Stimulated activated CD8-positive, alpha-beta memory T cell treated with anti-CD3 and anti-CD28 coated beads, Interleukin-7, amount 100 ng/mL, for 1 hour (primary cell): ENCODE data around the gene MEDAG.

Experiments
- DNase-seq, 2 donors: peaks; one replicate each; pipeline ENCODE4 v3.0.0-alpha.2; 2020; ENCODE audit warnings: low read depth in 2 of 2

Gene MEDAG

DNA sequence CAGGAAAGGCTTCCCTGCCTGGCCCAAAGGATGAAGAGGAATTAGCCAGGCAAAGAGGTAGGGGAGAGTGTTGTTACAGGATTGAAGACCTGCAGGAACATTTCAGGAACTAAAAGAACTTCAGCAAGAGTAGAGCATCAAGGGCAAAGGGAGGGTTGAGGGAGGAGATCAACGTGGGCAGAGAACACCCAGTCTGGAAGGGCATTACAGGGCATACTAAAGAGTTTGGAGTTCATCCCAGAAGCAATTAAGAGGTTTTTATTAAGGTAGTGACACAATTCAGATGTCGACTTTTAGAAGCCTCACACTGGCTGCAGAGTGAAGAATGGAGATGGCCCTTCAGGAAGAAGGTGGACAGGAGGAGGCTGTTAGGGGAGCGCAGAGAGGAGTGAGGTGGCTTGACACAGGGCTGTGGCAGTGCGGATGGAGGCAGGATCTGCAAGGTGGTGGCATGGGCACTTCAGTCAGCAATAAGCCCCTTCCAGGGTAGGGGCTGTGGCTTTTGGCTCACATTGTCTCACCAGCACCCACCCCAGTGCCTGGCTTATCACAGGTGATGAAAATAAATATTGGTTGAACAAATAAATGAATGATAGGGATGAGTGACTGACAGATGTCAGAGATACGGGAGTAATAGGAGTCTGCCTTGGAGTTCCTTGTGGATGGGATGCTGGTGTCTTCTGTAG lies 51.3 kb downstream of the MEDAG start:
- DNase-seq = no peak

DNA sequence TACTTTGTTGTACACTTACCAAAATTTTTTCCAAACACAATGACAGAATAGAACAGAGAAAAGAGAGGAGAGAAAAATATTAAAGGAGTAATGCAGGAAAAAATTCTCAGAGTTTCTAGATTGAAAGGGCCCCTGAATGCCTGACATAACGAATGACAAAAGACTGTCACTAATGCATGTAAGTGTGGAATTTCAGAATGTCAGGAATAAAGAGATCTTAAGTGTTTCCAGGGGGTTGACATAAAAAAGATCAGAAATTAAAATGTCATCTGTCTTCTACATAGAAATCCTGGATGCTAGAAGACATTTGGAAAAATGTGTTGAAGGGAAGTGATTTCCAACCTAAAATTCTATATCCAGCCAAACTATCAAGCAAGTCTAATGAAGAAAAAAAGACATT lies 53.6 kb downstream of the MEDAG start:
- no peak for DNase-seq

- DNase-seq = no peak
Observed at GRCh38 chr13:30963791-30964190, 57.7 kb downstream of the MEDAG start.

DNA sequence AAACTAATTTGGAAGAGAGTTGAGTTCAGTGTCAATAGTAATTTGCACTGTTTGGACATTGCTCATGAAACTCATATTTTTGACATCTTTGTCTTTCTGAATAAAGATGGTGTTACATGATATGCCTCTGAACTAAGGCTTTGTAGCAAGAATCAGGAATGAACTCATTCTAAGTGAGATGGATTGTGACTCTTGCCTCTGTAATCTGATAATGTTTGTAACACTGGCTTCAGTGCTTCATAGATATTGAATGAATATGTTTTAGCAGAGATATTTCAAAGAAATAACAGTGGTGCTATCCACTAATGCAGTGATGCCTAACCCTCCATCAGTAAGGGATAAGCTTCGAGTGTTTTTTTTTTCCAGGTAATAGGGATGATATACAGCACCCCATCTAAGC lies 59.3 kb downstream of the MEDAG start:
- DNase-seq = no peak

DNA sequence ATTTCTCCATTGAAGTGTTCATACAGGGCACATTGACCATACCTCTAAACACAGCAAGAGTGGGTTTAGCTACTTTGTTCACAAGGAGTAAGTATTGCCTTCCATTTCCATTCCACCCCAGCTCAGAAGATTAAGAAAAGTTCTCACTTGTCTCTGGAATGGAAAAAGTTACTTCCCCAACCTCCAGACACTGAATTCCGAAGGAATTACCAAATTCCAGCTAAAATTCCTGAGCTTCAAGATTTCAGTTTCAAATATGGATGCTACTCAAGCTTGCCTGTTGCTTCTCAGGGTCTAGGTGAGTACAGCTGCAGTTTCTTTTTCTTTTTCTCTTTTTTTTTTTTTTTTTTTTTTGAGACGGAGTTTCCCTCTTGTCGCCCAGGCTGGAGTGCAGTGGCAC lies 60.0 kb downstream of the MEDAG start:
- DNase-seq = no peak

DNA sequence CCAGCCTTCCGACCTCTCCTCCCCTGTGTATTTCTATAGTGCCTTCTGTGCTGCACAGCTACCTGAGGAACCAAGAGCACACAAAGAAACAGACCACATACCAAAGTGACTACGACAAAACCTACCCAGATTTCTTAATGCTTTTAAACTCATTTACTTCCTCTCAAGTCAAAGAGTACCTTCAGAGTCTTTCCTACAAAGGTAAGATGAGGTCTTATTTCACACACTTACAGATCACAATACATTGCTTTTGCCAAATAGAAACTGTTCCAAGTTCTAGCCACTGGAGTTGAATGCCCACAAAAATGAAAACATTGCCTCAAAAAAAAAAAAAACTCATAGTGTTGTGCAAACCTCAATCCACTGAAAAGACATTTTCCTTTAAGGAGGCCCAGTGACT lies 62.8 kb downstream of the MEDAG start:
- DNase-seq = no peak

DNA sequence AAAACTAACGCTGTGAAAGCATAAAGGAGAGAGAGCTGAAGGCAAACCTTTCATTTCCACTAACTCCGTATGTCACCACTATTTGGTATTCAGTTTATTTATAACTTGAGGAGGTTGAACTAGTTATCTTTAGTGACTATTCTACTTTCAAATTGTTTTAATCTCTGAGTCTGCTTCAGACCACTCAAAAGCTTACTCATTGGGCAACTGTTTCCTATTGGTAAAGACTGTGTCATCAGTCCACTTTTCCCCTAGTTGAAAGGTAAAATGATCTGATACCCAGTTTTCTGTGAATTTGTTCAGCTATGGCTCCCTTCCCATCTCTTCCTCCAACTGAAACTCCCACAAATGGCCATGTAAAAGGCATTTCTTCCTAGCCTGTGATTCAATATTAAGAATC lies 65.5 kb downstream of the MEDAG start:
- no peak for DNase-seq

GRCh38 chr13:30972888-30973377 lies 66.9 kb downstream of the MEDAG start:
- DNase-seq = no peak

GRCh38 chr13:30974350-30974749 lies 68.3 kb downstream of the MEDAG start:
- DNase-seq = no peak
